ENCODE results near the gene UBTD2. TPM values are rescaled to one million over a fixed set of nuclear protein-coding genes. Genes with fewer than 3 reads are reported as not detected.

The UBTD2 gene
- total and polyA plus RNA-seq, 2 of the 4 experiments (the other 2 are of a cell fraction) = 11.2 to 20.6 TPM

DNA sequence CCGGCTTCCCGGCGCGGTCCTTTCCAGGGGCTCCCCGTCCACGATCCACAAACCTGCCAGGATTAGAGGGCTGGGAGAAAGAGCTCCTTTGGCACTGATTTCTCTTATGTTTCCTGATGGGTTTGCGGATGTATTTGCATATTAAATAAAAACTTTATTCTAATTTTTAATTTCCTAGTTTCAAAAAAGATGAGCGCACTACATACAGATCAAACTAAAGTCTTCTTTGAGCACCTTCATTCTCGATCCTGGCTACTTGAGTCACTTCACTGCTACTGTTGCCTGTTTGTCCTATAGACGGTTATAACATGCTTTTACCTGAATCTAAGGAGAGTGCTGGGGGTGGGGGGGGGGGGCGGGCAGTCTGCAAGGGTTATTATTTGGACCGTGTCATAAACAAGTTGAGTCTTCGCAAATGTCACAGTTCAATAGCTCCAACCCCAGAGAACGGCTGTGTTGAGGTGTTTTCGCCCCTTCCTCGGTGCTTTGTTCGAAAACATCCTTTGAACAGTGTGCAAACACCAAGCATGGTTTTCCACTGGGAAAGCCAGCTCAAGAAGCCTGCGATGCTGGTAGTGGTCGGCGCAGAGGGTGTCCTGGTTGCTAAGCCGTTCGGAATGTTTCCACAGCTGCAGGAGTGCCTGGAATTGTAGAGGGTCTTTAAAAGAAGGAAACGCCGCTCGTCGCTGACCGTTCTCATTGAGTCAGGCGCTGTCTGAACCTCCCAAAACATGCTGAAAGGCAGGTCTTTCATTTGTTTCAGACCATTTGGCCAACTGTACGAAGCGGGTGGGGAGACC is 94.5 kb downstream of the UBTD2 start (continued):
- TF ChIP-seq, protein P1, sequence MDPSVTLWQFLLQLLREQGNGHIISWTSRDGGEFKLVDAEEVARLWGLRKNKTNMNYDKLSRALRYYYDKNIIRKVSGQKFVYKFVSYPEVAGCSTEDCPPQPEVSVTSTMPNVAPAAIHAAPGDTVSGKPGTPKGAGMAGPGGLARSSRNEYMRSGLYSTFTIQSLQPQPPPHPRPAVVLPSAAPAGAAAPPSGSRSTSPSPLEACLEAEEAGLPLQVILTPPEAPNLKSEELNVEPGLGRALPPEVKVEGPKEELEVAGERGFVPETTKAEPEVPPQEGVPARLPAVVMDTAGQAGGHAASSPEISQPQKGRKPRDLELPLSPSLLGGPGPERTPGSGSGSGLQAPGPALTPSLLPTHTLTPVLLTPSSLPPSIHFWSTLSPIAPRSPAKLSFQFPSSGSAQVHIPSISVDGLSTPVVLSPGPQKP (IDR thresholded peaks at IDR 0.05; ENCODE audit: borderline replicate concordance, low read depth, low read length) = no peak
- no peak for TF ChIP-seq FOS (IDR thresholded peaks at IDR 0.05; ENCODE audit: low read depth, low read length)
